Mucosa of descending colon (tissue), 3 donors: ENCODE measurements around the gene SPATA12. TPM values are rescaled to one million over a fixed set of nuclear protein-coding genes. Genes with fewer than 3 reads are reported as not detected.

Source experiments
- ATAC-seq: fragments of 200-7000 bp; cut with Tn5 transposase; one replicate; pipeline ENCODE4 v1.9.1; 2020; ENCODE audit warnings: mild to moderate bottlenecking, moderate library complexity
- DNase-seq, 3 donors: peaks; one replicate each; pipeline ENCODE4 v3.0.0-alpha.2; 2020
- H3K36me3 ChIP-seq: fragments of 200-600 bp; one replicate; pipeline ENCODE4 v1.8.0; 2021; ENCODE audit warnings: low read depth, mild to moderate bottlenecking
- H3K4me1 ChIP-seq: fragments of 200-600 bp; one replicate; pipeline ENCODE4 v1.8.0; 2021; ENCODE audit warnings: low read depth, mild to moderate bottlenecking
- H3K4me3 ChIP-seq: fragments of 200-600 bp; one replicate; pipeline ENCODE4 v1.8.0; 2021; ENCODE audit warnings: mild to moderate bottlenecking
- H3K9me3 ChIP-seq: fragments of 200-600 bp; one replicate; pipeline ENCODE4 v1.8.0; 2021; ENCODE audit warnings: mild to moderate bottlenecking
- intact Hi-C, 2 donors: fragments of 100-400 bp; cut with DNase I in 1 of 2; cut with micrococcal nuclease in 1 of 2; formaldehyde crosslinking; loops; one replicate each; pipeline versions ENCODE4 v1.11.0 to v1.11.1; 2022; cut with DNase I, micrococcal nuclease
- total RNA-seq, 3 donors: library from RNA; stranded (reverse); fragmentation: NEBNext Ultra II Directional in 2 of 3; extraction: Animal tissue kit (Norgen Biotek cat#: 25700) in 2 of 3; gene quantifications; one replicate each; pipeline versions ENCODE4 v1.2.1 to v1.2.4, GENCODE V29; 2021 to 2023
- TF ChIP-seq, protein P1 (sequence below): fragments of 200-600 bp; IDR thresholded peaks from one replicate; pipeline ENCODE4 v1.8.0; 2022; ENCODE audit warnings: antibody characterized with exemption, mild to moderate bottlenecking
- donor health status: DM: no; HTN: no; CAD: no; lungs with moderate emphysema.
- donor health status: DM: no; HTN: no; CAD: no.
- donor health status: DM: no; HTN: yes; CAD: no.

The SPATA12 gene
- total RNA-seq, 3 donors from 2014 or later = 0.14 TPM; not detected in 2

DNA sequence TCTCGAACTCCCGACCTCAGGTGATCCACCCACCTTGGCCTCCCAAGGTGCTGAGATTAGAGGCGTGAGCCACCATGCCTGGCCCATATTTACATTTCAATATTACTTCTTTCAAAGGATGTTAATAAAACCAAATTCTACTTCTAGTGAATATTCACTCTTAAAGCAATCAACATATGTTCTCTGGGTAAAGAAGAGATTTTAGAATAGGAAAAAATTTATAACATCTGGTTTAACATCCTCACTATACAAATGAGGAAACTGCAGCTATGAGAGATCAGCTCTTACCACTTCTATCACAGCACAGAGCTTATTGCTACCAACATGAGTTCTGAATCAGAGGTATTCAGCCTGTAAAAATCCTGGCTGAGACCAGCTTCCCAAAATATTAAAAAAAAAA lies 56.0 kb downstream of the SPATA12 start:
- ATAC-seq (no peak), DNase-seq (no peak)
- no peak overlapping the region for H3K4me3 ChIP-seq
- intact Hi-C loops = no loop called here
- H3K4me1 ChIP-seq = no peaks in the 10 kb centered on the region
- H3K9me3 ChIP-seq = no peaks in the 10 kb centered on the region
- TF ChIP-seq, protein P1, sequence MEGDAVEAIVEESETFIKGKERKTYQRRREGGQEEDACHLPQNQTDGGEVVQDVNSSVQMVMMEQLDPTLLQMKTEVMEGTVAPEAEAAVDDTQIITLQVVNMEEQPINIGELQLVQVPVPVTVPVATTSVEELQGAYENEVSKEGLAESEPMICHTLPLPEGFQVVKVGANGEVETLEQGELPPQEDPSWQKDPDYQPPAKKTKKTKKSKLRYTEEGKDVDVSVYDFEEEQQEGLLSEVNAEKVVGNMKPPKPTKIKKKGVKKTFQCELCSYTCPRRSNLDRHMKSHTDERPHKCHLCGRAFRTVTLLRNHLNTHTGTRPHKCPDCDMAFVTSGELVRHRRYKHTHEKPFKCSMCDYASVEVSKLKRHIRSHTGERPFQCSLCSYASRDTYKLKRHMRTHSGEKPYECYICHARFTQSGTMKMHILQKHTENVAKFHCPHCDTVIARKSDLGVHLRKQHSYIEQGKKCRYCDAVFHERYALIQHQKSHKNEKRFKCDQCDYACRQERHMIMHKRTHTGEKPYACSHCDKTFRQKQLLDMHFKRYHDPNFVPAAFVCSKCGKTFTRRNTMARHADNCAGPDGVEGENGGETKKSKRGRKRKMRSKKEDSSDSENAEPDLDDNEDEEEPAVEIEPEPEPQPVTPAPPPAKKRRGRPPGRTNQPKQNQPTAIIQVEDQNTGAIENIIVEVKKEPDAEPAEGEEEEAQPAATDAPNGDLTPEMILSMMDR = no peak
- H3K36me3 ChIP-seq = no peaks in the 10 kb centered on the region

DNA sequence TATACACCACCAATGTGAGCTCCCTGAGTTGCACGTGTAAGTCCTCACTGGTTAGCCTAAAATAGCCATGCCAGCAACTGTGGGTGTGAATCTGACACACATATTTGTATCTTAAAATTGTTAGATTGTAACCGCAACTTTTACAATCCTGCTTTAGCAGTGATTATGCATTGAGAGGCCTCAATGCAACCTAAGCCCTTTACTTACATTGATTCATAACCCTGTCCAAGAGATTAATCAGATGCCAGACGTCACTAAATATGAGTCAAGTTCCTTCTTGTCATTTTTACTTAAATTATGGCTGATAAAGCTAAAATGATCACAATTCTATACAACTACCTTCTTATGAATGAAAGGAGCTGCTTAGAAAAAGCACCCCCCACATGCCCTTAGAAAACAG lies 57.8 kb downstream of the SPATA12 start:
- DNase-seq = no peak

DNA sequence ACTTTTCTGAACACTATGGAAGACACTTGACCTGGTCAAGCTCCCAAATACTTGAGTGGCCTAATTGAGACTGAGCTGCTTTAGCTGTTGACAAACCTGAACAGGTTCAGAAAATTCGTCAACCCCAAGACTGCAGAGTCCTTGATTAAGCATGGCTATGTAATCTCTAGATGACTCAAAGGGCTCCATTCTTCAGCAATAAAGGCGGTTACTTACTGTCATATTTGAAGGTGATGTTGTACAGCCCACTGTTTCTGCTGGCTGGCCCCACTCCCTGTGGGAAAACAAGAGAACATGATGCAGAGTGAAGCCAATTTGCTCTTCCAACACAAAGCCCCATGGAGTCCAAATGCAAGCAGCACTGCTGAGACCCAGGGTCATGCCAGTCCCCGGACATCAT lies 59.6 kb downstream of the SPATA12 start:
- DNase-seq = no peak
- ATAC-seq = no peak
- intact Hi-C loops = no loop called here
- Histone ChIP-seq H3K9me3 (no peaks in the 10 kb centered on the region), H3K4me1 (no peaks in the 10 kb centered on the region), H3K36me3 (no peaks in the 10 kb centered on the region), H3K4me3 (no peak overlapping the region)
- TF ChIP-seq, protein P1 = no peak

More for the DNA sequence above, 57.8 kb downstream of the SPATA12 start:
- ATAC-seq = no peak
- Histone ChIP-seq H3K4me1 (no peaks in the 10 kb centered on the region), H3K36me3 (no peaks in the 10 kb centered on the region), H3K9me3 (no peaks in the 10 kb centered on the region), H3K4me3 (no peak overlapping the region)
- TF ChIP-seq, protein P1 = no peak
- intact Hi-C loops = no loop called here

DNA sequence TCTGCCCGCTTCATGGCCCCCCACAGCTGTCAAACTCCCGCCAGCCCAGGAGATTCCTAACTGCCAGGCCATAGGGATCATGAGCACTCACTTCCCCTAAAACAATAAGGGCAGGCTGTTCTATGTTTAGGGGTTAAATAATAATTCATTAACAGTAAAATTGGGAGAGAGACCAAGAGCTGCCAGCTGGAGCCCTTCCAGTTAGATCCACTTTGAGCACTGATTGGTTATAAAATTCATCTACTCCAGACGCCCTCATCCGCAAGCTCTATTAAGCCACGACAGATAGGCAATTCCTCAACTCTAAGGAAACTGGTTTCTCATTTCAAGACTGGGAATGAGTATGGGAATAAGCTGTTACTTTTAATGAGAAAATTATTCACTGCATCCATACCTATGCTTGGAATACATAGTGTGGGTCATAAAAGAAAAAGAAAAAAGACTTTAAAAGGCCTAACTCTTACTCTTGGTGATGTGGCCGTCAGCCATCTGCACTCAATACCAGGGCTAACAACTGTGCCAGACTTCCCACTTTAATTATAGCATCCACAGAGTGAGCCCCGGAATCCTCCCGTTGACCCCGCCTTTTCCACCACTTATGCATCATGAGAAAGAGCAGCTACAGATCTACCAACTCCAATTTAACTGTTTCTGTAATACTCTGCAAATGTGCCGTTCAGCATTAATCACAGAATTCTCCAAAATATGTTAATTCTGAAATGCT lies 60.1 kb downstream of the SPATA12 start:
- ATAC-seq = no peak
- Histone ChIP-seq H3K4me1 (no peaks in the 10 kb centered on the region), H3K9me3 (no peaks in the 10 kb centered on the region), H3K36me3 (no peaks in the 10 kb centered on the region), H3K4me3 (no peak overlapping the region)
- TF ChIP-seq, protein P1 = no peak
- intact Hi-C loops = no loop called here
- no peak for DNase-seq

Other genes with a start within 250 kb of the SPATA12 start
- 10 to 100 TPM in 1 of 3 donors, 1 to 10 TPM in 2; 1.2 to 14.8 (median 1.4) TPM for gene IL17RD, start 104.7 kb downstream of the SPATA12 start, total RNA-seq
- gene HESX1, start 139.3 kb downstream of the SPATA12 start, total RNA-seq = under 1 TPM in 1 of 3 donors, not detected in 2; 0.58 TPM
- gene APPL1, start 167.1 kb downstream of the SPATA12 start, total RNA-seq = 10 to 100 TPM; 26.3 to 47.0 (median 33.9) TPM
- gene ASB14, start 232.0 kb downstream of the SPATA12 start, total RNA-seq = not detected